ENCODE data around the gene RAD51B.

DNA sequence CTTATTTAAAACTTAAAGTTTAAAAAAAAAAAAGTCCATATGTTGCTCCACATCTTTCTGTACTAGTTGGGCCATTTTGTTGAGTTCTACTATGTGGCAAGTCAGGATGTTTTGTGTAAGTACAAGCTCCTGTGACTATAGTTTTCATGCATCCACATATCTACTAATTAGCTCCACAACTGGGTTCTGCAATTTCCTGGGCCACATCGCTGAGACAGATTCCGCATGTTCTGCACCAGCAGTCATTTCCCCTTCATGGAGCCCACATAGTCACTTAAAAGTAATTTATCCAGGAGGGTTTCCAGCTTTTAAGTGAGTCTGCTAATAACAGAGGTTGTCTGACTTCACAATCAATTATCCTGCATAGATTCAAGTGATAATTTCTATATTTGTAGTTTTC is 511.8 kb downstream of the RAD51B start:
- TF ChIP-seq, protein P1, sequence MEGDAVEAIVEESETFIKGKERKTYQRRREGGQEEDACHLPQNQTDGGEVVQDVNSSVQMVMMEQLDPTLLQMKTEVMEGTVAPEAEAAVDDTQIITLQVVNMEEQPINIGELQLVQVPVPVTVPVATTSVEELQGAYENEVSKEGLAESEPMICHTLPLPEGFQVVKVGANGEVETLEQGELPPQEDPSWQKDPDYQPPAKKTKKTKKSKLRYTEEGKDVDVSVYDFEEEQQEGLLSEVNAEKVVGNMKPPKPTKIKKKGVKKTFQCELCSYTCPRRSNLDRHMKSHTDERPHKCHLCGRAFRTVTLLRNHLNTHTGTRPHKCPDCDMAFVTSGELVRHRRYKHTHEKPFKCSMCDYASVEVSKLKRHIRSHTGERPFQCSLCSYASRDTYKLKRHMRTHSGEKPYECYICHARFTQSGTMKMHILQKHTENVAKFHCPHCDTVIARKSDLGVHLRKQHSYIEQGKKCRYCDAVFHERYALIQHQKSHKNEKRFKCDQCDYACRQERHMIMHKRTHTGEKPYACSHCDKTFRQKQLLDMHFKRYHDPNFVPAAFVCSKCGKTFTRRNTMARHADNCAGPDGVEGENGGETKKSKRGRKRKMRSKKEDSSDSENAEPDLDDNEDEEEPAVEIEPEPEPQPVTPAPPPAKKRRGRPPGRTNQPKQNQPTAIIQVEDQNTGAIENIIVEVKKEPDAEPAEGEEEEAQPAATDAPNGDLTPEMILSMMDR (IDR thresholded peaks at IDR 0.05), result no peak
- TF ChIP-seq POLR2A (IDR thresholded peaks at IDR 0.05), result no peak
